Measurements from ENCODE around the gene TDRD1. TPM values are rescaled to one million over a fixed set of nuclear protein-coding genes. Genes with fewer than 3 reads are reported as not detected.

The TDRD1 gene
- total RNA-seq, 1 donor from 2014 or later = 0.33 TPM

DNA sequence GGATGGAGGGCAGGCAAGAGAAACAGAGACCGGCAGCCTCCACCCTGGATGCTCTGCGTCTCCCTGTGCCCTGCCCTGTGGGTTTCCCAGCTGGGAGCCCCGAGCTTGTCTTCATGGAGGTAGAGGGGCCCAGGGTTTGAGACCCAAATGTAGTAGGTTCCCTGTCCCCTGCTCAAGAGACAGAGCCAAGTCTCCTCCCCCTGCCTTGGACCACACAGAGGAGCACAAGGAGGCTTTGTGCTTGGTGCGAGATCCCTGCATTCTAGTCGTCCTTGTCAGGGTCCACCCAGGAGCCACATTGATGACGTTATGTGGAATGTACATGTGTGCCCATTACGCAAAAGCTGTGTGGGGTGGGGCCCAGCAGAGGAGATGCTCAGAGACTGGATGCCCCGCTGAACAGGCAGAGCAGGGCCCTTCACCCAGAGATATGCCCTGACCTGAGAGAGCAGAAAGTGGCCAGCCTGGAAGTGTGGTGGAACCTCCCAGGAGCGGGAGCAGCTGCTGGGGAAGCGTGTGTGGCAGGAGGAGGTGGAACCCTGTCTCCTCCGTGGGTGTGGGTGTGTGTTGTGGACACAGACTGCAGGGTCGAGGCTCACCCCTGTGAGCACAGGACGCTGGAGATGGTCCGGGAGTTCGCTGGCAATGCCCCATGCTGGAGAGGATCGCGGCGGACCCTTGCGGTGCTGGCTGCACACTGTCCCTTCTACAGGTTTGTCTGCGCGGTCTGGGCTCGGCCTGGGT is 99.2 kb downstream of the TDRD1 start:
- ATAC-seq (ENCODE audit: low read depth) (no peak), DNase-seq (no peak)
- intact Hi-C loops (cut with micrococcal nuclease) = no loop called here
- Mint-ChIP-seq H3K27ac (no peak overlapping the region), H3K9me3 (no peaks in the 10 kb centered on the region), H3K27me3 (peaks cover 4% of the 10 kb centered on the region), H3K4me3 (no peak overlapping the region), H3K36me3 (ENCODE audit: low read depth) (no peaks in the 10 kb centered on the region), H3K4me1 (no peaks in the 10 kb centered on the region)
- TF ChIP-seq, protein P1, sequence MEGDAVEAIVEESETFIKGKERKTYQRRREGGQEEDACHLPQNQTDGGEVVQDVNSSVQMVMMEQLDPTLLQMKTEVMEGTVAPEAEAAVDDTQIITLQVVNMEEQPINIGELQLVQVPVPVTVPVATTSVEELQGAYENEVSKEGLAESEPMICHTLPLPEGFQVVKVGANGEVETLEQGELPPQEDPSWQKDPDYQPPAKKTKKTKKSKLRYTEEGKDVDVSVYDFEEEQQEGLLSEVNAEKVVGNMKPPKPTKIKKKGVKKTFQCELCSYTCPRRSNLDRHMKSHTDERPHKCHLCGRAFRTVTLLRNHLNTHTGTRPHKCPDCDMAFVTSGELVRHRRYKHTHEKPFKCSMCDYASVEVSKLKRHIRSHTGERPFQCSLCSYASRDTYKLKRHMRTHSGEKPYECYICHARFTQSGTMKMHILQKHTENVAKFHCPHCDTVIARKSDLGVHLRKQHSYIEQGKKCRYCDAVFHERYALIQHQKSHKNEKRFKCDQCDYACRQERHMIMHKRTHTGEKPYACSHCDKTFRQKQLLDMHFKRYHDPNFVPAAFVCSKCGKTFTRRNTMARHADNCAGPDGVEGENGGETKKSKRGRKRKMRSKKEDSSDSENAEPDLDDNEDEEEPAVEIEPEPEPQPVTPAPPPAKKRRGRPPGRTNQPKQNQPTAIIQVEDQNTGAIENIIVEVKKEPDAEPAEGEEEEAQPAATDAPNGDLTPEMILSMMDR (IDR thresholded peaks at IDR 0.05) = no peak
- CTCF ChIA-PET = no interaction called here
- POLR2A ChIA-PET = no interaction called here

DNA sequence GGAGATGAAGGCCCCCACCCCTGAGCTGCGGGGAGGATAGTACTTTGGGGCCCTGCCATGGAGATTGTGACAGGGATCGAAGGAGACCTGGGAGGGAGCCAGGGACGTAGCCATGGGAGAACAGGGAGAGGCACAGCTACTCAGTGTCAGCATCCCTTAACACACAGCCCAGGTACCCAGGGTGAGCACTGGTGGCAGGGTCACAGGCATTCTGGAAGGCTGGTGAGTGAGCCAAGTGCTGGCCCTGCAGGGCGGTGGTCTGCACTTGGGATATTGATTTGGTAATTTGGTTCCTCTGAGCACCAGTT is 99.7 kb downstream of the TDRD1 start:
- intact Hi-C loops (cut with micrococcal nuclease) = no loop called here
- Mint-ChIP-seq H3K36me3 (ENCODE audit: low read depth) (no peaks in the 10 kb centered on the region), H3K9me3 (no peaks in the 10 kb centered on the region), H3K4me1 (no peaks in the 10 kb centered on the region), H3K27me3 (peaks cover 4% of the 10 kb centered on the region), H3K4me3 (no peak overlapping the region), H3K27ac (no peak overlapping the region)
- CTCF ChIA-PET = no interaction called here
- TF ChIP-seq, protein P1 (IDR thresholded peaks at IDR 0.05) = no peak
- ATAC-seq (ENCODE audit: low read depth) (no peak), DNase-seq (no peak)
- POLR2A ChIA-PET = no interaction called here

DNA sequence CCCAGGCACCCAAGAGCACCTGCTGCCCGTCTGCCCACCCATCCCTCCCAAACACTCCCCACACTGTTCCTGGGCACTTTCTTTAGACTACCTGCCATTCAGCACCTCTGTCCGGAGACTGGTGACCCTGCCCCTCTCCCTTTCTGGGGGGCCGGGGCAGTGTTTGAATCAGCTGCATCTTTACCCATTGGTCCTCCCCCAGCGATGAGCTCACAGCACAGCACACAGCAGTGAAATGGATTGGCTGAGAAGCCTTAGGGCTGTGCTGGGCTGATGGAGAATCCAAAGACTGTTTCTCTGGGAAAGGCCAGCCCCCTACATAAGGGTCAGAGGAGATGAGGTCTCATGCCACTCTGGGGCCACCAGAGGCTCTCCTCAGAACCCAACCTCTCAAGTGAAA is 100.1 kb downstream of the TDRD1 start:
- no peak overlapping the region for H3K4me3 Mint-ChIP-seq

DNA sequence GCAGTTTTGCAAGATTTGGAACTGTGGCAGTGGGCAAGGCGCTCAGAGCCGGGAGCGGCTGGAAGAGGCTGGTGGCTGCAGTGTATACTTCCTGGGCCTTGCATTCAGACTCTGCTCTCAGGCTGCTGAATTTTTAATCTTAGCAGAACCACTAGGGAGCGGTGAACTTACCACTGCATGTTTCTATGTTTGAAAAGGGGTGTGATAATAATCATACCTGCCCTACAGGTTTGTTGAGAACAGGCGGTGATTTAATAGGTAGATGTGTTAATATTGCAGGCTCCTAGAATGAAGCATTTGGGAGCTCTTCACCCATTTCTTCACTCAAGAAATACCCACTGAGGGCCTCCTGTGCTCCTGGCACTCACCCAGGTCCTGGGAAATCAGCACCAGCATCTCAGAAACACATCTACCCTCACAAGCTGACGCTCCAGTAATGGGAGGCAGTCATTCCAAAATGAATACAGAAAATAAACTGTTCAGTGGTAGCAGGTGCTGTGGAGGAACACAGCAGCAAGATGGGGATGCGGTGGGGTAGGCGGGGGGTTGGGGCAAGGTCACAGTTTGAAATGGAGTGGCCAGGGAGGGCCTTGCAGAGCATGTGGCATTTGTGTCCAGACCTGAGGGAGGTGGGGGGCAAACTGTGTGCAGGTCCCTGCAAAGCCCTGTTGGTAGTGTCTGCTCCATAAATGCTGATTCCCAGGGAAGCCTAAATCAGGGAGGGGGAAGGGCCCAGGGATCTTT is 100.9 kb downstream of the TDRD1 start:
- Mint-ChIP-seq H3K4me3 (no peak overlapping the region), H3K36me3 (ENCODE audit: low read depth) (no peaks in the 10 kb centered on the region), H3K27ac (no peak overlapping the region), H3K27me3 (peaks cover 4% of the 10 kb centered on the region), H3K4me1 (no peaks in the 10 kb centered on the region), H3K9me3 (no peaks in the 10 kb centered on the region)
- CTCF ChIA-PET = no interaction called here
- no peak for DNase-seq
- POLR2A ChIA-PET = no interaction called here
- ATAC-seq (ENCODE audit: low read depth) = no peak
- TF ChIP-seq, protein P1 (IDR thresholded peaks at IDR 0.05) = no peak
- intact Hi-C loops (cut with micrococcal nuclease) = no loop called here

More for the DNA sequence above, 100.1 kb downstream of the TDRD1 start:
- H3K36me3 Mint-ChIP-seq (ENCODE audit: low read depth) = no peaks in the 10 kb centered on the region
- TF ChIP-seq, protein P1 (IDR thresholded peaks at IDR 0.05) = no peak
- H3K9me3 Mint-ChIP-seq = no peaks in the 10 kb centered on the region
- ChIA-PET CTCF (no interaction called here), POLR2A (no interaction called here)
- peaks cover 4% of the 10 kb centered on the region for H3K27me3 Mint-ChIP-seq
- ATAC-seq (ENCODE audit: low read depth) (no peak), DNase-seq (no peak)
- H3K27ac Mint-ChIP-seq = no peak overlapping the region
- intact Hi-C loops (cut with micrococcal nuclease) = no loop called here
- H3K4me1 Mint-ChIP-seq = no peaks in the 10 kb centered on the region

DNA sequence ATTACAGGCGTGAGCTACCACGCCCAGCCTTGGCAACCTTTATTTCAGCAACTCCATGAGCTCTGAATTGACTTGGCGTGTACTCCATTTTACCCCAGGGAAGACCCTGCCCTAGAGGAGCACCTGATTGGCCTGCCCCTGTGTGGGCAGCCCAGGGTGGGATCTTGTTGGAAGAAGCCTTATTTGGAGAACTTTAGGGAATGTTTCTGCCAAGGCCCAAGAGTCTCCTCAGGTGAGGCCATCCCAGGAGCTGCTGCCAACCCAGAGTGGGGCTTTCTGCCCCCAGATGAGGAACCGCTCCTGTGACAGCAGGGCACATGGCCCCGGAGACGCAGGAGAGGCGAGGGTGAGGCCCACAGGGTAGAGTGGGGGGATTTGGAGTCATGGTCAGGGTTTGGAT is 101.9 kb downstream of the TDRD1 start:
- intact Hi-C loops (cut with micrococcal nuclease) = no loop called here
- DNase-seq (no peak), ATAC-seq (ENCODE audit: low read depth) (no peak)
- POLR2A ChIA-PET = no interaction called here
- TF ChIP-seq, protein P1 (IDR thresholded peaks at IDR 0.05) = no peak
- CTCF ChIA-PET = no interaction called here
- peaks cover 4% of the 10 kb centered on the region for H3K27me3 Mint-ChIP-seq
- H3K4me3 Mint-ChIP-seq = no peak overlapping the region
- no peaks in the 10 kb centered on the region for H3K4me1 Mint-ChIP-seq
- H3K36me3 Mint-ChIP-seq (ENCODE audit: low read depth) = no peaks in the 10 kb centered on the region
- no peak overlapping the region for H3K27ac Mint-ChIP-seq
- H3K9me3 Mint-ChIP-seq = no peaks in the 10 kb centered on the region

Measured in activated B cell treated with CpG ODN at 0.5 μM for 24 hours (primary cell).